K562 (cell line): ENCODE results near the gene ARL2. TPM values are rescaled to one million over a fixed set of nuclear protein-coding genes. Genes with fewer than 3 reads are reported as not detected.

ENCODE experiments used
- BRF1 ChIP-seq: IDR thresholded peaks from 3 replicates; pipeline ENCODE4 v1.6.1; 2011; ENCODE audit warnings: borderline replicate concordance, mild to moderate bottlenecking; ENCODE audit not compliant: insufficient read length; ENCODE audit errors: extremely low read depth
- MTA1 ChIP-seq: fragments of 450-650 bp; IDR thresholded peaks from 2 replicates; pipeline ENCODE4 v1.6.1; 2017; ENCODE audit warnings: borderline replicate concordance
- NFE2 ChIP-seq: IDR thresholded peaks from 2 replicates; pipeline ENCODE4 v1.6.1; 2014; ENCODE audit warnings: antibody characterized with exemption, low read depth
- NFIC ChIP-seq: fragments of 450-650 bp; IDR thresholded peaks from 2 replicates; pipeline ENCODE4 v1.6.1; 2017; ENCODE audit warnings: mild to moderate bottlenecking, inconsistent platforms
- NFRKB ChIP-seq: fragments of 450-650 bp; IDR thresholded peaks from 2 replicates; pipeline ENCODE4 v1.6.1; 2016; ENCODE audit warnings: low read depth
- NR4A1 ChIP-seq, 2 experiments: fragments of 250-450 bp in 1 of 2; fragments of 450-650 bp in 1 of 2; sonication (Bioruptor Pico) in 1 of 2; IDR thresholded peaks; 2 replicates each; pipeline versions ENCODE4 v1.4.0 to v1.6.1; 2016 to 2020; ENCODE audit warnings: mild to moderate bottlenecking in 2 of 2, missing compliant biosample characterization in 1 of 2, missing genetic modification characterization in 1 of 2, moderate library complexity in 1 of 2
- POLR3A ChIP-seq: IDR thresholded peaks from 2 replicates; pipeline ENCODE4 v1.6.1; 2011; ENCODE audit warnings: borderline replicate concordance, mild to moderate bottlenecking, moderate library complexity; ENCODE audit not compliant: insufficient read length, insufficient read depth; ENCODE audit errors: extremely low read depth
- PTBP1 ChIP-seq: fragments of 200-400 bp; formaldehyde crosslinking; IDR thresholded peaks from 2 replicates; pipeline ENCODE4 v1.6.1; 2017; ENCODE audit warnings: low read depth, low read length
- SPI1 ChIP-seq: IDR thresholded peaks from 2 replicates; pipeline ENCODE4 v1.6.1; 2011; ENCODE audit warnings: low read depth, low read length, control low read depth, borderline replicate concordance
- ZBTB7A ChIP-seq: IDR thresholded peaks from 2 replicates; pipeline ENCODE4 v1.6.1; 2011; ENCODE audit warnings: low read depth, mild to moderate bottlenecking, low read length, moderate library complexity, borderline replicate concordance; ENCODE audit not compliant: control insufficient read depth
- polyA plus RNA-seq, 8 experiments: library from polyadenylated mRNA; depleted of rRNA in 4 of 8; stranded (reverse) in 5 of 8; unstranded in 3 of 8; fragments of >200 nt; fragmentation: Nextera tagmentation in 2 of 8; fragmentation: Illumina TruSeq in 1 of 8; extraction: Ambion mirVana in 2 of 8; extraction: Trizol in 1 of 8; gene quantifications; 2 replicates each; pipeline versions ENCODE4 v1.2.1 to v1.2.3, GENCODE V29; 2011 to 2014; ENCODE audit warnings: inconsistent platforms in 1 of 8, missing spikeins in 1 of 8
- total RNA-seq, 7 experiments: library from RNA; depleted of rRNA in 6 of 7; stranded (reverse); fragments of >200 nt in 6 of 7; fragmentation: Illumina TruSeq in 2 of 7; extraction: Trizol in 2 of 7; gene quantifications; 2 replicates each; pipeline versions ENCODE4 v1.2.1 to v1.2.3, GENCODE V29; 2011 to 2021; ENCODE audit warnings: low replicate concordance in 1 of 7
- TF ChIP-seq, protein P1 (sequence below): fragments of 450-650 bp; formaldehyde crosslinking; IDR thresholded peaks from 2 replicates; pipeline ENCODE4 v1.4.0; 2020; ENCODE audit warnings: mild to moderate bottlenecking, mixed read lengths

ARL2 gene
- total and polyA plus RNA-seq, 9 of the 15 experiments (the other 6 are each of a cell fraction or from before 2014, with no cell fraction given), result 5.7 to 154 (median 92.2) TPM

DNA sequence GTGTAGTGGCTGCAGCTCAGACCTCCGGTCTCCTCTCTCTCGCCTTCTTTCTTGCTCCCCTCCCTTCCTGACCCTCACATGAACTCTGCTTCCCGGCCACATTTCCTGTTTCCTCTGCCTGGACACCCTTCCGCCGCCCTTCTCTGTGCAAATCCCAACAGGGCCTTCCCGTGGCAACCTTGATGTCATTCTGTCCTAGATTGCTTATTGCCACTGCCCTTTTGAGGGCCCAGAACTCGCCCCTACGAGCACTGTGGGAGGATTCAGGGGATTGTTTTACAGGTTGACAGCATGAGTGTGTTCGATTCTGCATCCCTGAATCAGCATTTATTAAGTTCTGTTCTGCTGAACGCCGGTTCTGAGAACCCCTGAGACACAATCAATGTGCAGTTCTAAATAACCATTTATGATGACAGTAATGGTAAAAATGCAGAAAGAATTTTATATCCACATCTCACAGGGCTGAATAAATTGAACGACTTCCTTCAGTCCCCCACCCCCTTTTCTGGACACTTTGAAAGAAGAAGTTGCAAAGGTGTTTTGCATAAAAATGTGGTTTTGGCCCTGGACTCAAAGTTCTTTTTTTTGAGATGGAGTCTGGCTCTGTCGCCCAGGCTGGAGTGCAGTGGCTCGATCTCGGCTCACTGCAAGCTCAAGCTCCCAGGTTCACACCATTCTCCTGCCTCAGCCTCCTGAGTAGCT, 23.6 kb upstream of the ARL2 start (continued):
- TF ChIP-seq, protein P1, sequence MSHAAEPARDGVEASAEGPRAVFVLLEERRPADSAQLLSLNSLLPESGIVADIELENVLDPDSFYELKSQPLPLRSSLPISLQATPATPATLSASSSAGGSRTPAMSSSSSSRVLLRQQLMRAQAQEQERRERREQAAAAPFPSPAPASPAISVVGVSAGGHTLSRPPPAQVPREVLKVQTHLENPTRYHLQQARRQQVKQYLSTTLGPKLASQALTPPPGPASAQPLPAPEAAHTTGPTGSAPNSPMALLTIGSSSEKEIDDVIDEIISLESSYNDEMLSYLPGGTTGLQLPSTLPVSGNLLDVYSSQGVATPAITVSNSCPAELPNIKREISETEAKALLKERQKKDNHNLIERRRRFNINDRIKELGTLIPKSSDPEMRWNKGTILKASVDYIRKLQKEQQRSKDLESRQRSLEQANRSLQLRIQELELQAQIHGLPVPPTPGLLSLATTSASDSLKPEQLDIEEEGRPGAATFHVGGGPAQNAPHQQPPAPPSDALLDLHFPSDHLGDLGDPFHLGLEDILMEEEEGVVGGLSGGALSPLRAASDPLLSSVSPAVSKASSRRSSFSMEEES (CRISPR knock-in tag), result no peak
- TF ChIP-seq MTA1, result 0 out of 2 replicates have a peak, but pooled peaks have one; percentile 31
- TF ChIP-seq NFE2, result 0 out of 2 replicates have a peak, but pooled peaks have one; percentile 32
- TF ChIP-seq NFRKB, result 0 out of 2 replicates have a peak, but pooled peaks have one; percentile 46
- TF ChIP-seq NFIC, result no peak
- TF ChIP-seq BRF1, result no peak
- TF ChIP-seq POLR3A, result no peak
- TF ChIP-seq SPI1, result peak; percentile 61; the same call in 1 of the 2 replicates
- no peak for TF ChIP-seq PTBP1
- peak; percentile 15; the same call in 1 of the 2 replicates for TF ChIP-seq ZBTB7A
- TF ChIP-seq NR4A1 (CRISPR knock-in tag; IDR thresholded peaks at IDR 0.05), result no peak
- TF ChIP-seq NR4A1 (tag; IDR thresholded peaks at IDR 0.05), result no peak
